SU-DHL-6 (cell line): ENCODE measurements around the gene UTS2B.

ENCODE experiments used
- CTCF ChIP-seq: fragments of 200-600 bp; sonication (generic); IDR thresholded peaks from one replicate; pipeline ENCODE4 v1.5.1; 2017; ENCODE audit warnings: antibody characterized with exemption, mild to moderate bottlenecking, low read length, moderate library complexity; ENCODE audit not compliant: insufficient read depth, poor library complexity, severe bottlenecking
- EZH2phosphoT487 ChIP-seq: fragments of 200-600 bp; sonication (generic), shearing (Covaris generic); conservative IDR thresholded peaks from 2 replicates; pipeline ENCODE4 v1.6.1; 2018; ENCODE audit warnings: mild to moderate bottlenecking, antibody characterized with exemption, low read length, moderate library complexity, mixed read lengths

DNA sequence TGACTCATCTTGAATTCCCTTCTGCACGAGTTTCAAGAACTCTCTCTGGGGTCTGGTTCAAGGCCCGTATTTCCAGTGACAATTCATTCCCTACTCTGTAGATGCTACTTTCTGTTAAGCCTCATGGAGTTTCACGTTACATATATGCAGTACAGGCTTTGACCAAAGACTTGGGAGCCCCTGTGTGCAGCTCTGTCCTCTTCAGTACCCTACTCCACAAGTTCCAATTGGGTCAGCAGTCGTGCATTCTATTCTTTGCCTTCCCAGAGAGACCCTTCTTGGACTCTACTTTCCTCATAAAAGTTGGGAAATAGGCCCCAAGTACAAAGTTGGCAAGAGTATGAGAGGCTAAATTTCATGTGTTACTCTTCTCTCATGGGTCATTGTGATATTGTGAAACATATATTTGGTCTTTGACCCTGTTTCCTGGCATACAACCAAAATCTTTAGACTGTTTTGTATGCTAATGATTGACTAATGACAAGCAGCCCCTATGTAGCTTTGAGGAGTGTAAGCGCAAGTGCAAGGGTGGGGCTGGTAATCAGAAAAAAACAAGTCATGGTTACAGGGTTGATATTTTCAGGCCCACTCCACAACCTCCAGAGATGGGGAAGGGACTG lies 16.1 kb downstream of the UTS2B start:
- TF ChIP-seq CTCF (no peak), EZH2phosphoT487 (no peak)
